Measurements from ENCODE around the gene SLC9A3. TPM values are rescaled to one million over a fixed set of nuclear protein-coding genes. Genes with fewer than 3 reads are reported as not detected.

The SLC9A3 gene
- total and polyA plus RNA-seq, 8 donors, result 2.7 to 142 (median 14.9) TPM

DNA sequence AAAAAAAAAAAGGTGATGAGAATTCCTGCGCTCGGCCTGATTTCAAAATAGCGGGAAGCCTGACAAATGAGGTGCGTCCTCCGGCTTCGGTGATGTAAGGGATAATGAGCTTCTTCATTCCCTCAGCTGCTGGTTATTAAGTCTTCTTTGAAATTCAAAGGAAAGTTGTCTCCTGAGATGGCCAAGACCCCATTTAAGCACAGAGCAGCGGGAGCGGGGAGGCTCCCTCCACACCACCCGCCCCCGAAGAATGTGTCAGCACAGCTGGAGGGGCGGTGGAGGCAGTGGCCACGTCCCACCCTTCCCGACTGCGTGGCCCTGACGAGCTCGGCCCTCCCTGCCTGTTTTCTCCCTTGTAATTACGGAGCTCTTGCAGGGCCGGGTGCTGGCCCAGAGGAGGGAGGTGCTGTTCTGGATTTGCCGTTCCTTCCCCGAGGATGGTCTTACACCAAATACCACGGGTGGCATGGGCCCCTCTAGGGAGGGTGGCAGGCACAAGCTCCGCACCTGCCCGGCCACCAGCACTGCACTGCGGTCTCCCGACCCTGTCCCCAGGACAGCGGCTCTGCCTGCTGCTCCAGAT lies 31.0 kb downstream of the SLC9A3 start:
- intact Hi-C loops (cut with DNase I; ENCODE audit: low total_unique reads), result no loop called here
- no peak overlapping the region for H3K27ac ChIP-seq
- TF ChIP-seq EP300 (IDR thresholded peaks at IDR 0.05), result no peak
- no peak for TF ChIP-seq POLR2AphosphoS5 (IDR thresholded peaks at IDR 0.05)
- TF ChIP-seq POLR2A (IDR thresholded peaks at IDR 0.05), result no peak
- TF ChIP-seq, protein P1, sequence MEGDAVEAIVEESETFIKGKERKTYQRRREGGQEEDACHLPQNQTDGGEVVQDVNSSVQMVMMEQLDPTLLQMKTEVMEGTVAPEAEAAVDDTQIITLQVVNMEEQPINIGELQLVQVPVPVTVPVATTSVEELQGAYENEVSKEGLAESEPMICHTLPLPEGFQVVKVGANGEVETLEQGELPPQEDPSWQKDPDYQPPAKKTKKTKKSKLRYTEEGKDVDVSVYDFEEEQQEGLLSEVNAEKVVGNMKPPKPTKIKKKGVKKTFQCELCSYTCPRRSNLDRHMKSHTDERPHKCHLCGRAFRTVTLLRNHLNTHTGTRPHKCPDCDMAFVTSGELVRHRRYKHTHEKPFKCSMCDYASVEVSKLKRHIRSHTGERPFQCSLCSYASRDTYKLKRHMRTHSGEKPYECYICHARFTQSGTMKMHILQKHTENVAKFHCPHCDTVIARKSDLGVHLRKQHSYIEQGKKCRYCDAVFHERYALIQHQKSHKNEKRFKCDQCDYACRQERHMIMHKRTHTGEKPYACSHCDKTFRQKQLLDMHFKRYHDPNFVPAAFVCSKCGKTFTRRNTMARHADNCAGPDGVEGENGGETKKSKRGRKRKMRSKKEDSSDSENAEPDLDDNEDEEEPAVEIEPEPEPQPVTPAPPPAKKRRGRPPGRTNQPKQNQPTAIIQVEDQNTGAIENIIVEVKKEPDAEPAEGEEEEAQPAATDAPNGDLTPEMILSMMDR (IDR thresholded peaks at IDR 0.05), result no peak
- 45 to 66% (median 54%) methylated on average over 26 of the region's 26 CpGs for WGBS, 5 donors
- DNase-seq, result peak in 1 of 2 donors; percentile 58
- peaks cover 7 to 92% (median 20%) of the 10 kb centered on the region in 3 donors for H3K27me3 ChIP-seq
- H3K9me3 ChIP-seq, result no peaks in the 10 kb centered on the region
- no peaks in the 10 kb centered on the region for H3K36me3 ChIP-seq
- H3K4me3 ChIP-seq, result no peak overlapping the region
- H3K4me1 ChIP-seq, result peaks cover 0 to 6% (median 0%) of the 10 kb centered on the region in 4 donors

DNA sequence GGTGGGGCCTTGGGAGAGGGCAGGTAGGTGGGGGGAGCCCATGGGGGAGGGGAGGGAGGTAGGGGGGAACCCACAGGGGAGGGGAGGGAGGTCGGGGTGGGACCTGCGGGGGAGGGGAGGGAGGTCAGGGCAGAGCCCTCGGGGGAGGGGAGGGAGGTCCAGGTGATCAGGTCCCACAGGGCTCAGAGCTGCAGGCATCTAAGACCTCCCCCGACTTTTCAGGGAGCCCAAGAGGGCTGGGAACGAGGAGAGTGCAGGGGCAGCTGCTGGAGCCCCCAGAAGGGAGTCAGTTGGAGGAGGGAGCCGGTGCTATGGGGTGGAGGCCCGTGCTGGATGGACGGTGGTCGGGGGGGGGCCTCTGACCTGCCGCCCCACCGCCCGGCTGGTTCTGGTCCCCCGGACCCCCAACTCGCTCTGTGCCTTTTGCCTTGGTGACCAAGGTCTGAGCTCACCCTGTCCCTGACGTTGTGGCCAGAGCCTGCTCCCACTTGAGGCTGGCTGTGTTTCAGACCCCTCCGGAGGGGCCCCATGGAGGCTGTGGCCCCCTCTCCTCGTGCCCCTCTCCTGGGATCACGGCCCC lies 31.8 kb downstream of the SLC9A3 start:
- no peak for DNase-seq
- Histone ChIP-seq H3K9me3 (no peaks in the 10 kb centered on the region), H3K36me3 (no peaks in the 10 kb centered on the region), H3K4me3 (no peak overlapping the region), H3K27me3 (peaks cover 7 to 87% (median 20%) of the 10 kb centered on the region in 3 donors), H3K4me1 (peaks cover 0 to 6% (median 0%) of the 10 kb centered on the region in 4 donors), H3K27ac (no peak overlapping the region)
- intact Hi-C loops (cut with DNase I; ENCODE audit: low total_unique reads), result no loop called here
- WGBS, 5 donors, result 38 to 66% (median 53%) methylated on average over 7 to 18 of the region's 18 CpGs
- no peak for TF ChIP-seq EP300 (IDR thresholded peaks at IDR 0.05)
- no peak for TF ChIP-seq POLR2A (IDR thresholded peaks at IDR 0.05)
- TF ChIP-seq, protein P1 (IDR thresholded peaks at IDR 0.05), result no peak
- TF ChIP-seq POLR2AphosphoS5 (IDR thresholded peaks at IDR 0.05), result no peak

DNA sequence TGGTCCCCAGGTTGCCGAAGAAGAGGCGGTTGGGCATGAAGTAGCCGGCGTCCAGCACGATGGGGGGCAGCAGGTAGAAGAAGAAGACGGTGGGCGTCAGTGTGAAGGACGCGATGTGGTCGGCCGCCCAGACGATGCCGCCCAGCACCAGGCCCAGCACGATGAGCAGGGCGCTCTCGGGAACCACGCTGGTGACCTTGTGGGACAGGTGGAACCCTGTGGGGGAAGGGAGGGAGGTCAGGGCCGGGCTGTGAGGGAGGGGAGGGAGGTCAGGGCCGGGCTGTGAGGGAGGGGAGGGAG lies 32.4 kb downstream of the SLC9A3 start:
- H3K27me3 ChIP-seq, result peaks cover 7 to 81% (median 20%) of the 10 kb centered on the region in 3 donors
- no peak for DNase-seq
- WGBS, 5 donors, result 72 to 89% (median 87%) methylated on average over 16 to 19 of the region's 19 CpGs
- no peak overlapping the region for H3K27ac ChIP-seq
- TF ChIP-seq POLR2AphosphoS5 (IDR thresholded peaks at IDR 0.05) (no peak), POLR2A (IDR thresholded peaks at IDR 0.05) (no peak), EP300 (IDR thresholded peaks at IDR 0.05) (no peak)
- TF ChIP-seq, protein P1 (IDR thresholded peaks at IDR 0.05), result no peak
- peaks cover 0 to 6% (median 0%) of the 10 kb centered on the region in 4 donors for H3K4me1 ChIP-seq
- intact Hi-C loops (cut with DNase I; ENCODE audit: low total_unique reads), result no loop called here
- H3K4me3 ChIP-seq, result no peak overlapping the region
- H3K9me3 ChIP-seq, result no peaks in the 10 kb centered on the region
- no peaks in the 10 kb centered on the region for H3K36me3 ChIP-seq

DNA sequence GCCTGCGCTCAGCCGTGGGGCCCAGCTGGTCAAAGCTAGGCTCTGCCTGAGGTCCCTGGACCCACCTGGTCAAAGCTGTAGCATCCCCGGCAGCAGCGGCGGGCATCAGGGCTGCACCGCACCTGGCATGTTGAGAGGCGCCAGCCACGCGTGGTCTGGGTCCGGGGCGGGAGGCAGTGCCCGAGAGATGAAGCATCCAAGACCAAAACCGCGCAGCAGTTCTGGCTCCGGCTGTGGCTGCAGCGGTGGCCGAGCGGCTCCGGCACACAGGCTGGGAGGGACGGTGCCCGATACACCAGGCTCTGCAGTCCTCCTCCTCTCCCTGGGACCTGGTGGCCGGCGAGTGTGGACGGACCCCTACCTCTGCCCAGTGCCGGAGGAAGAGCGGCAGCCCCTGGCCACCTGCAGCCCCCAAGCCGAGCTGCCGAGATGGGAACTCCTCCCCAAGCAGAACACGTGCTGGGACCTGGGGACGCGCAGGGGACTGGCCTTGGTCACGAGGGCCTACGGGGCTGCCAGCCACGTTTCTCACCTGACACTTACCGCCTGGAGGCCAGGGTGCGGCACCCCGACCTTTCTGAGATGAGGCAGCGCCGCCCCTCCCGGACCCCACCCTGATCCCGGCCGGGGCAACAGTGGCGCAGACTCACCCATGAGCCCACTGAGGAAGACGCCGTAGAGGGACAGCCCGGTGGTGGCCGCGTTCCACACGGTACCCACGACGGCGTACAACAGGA lies 33.0 kb downstream of the SLC9A3 start:
- H3K27ac ChIP-seq, result no peak overlapping the region
- peaks cover 0 to 6% (median 0%) of the 10 kb centered on the region in 4 donors for H3K4me1 ChIP-seq
- DNase-seq, result no peak
- TF ChIP-seq EP300 (IDR thresholded peaks at IDR 0.05) (no peak), POLR2AphosphoS5 (IDR thresholded peaks at IDR 0.05) (no peak), POLR2A (IDR thresholded peaks at IDR 0.05) (no peak)
- TF ChIP-seq, protein P1 (IDR thresholded peaks at IDR 0.05), result no peak
- WGBS, 5 donors, result 88 to 91% (median 89%) methylated on average over 31 to 52 of the region's 52 CpGs
- H3K4me3 ChIP-seq, result no peak overlapping the region
- no peaks in the 10 kb centered on the region for H3K36me3 ChIP-seq
- intact Hi-C loops (cut with DNase I; ENCODE audit: low total_unique reads), result no loop called here
- peaks cover 7 to 80% (median 20%) of the 10 kb centered on the region in 3 donors for H3K27me3 ChIP-seq
- H3K9me3 ChIP-seq, result no peaks in the 10 kb centered on the region
